Measurements from ENCODE around the gene MED16.
A peak's percentile ranks its signal among the peaks of the same experiment; 100 is the strongest.

Gene MED16

DNA sequence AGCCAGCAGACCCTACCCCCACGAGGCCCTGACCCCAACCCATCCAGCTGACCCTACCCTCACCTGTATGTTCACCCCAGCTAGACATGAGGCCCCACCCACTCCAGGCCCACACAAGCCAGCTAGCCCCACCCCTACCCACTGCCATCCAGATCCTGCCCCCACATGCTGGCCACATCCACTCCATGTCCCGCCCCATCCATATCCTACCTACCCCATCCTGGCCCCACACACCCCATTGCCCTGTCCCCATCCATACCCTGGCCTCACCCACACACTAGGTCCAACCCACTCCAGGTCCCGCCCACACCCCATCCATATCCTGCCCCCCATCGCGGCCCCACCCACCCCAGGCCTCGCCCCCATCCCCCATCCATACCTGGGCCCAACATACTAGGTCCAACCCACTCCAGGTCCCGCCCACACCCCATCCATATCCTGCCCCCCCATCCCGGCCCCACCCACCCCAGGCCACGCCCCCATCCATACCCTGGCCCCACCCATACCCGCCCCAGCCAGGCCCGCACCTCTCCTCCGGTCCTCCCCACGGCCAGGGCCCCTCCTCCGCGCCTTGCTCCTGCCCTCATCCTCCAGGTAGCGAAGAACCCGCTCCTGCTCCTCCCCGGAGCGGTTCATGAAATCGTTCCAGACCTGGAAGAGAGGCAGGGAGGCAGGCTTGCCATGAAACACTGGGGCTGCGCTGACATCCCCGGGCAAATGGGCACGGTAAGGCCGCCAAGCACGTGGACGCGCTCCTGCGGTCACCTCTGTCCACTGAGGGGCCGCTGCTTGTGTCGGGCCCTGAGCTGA is 7.5 kb upstream of the MED16 start:
- H3K79me1 ChIP-seq (replicated peaks; ENCODE audit: low read length, poor library complexity, severe bottlenecking), result peaks cover 30% of the 10 kb centered on the region
- H3K36me3 ChIP-seq (ENCODE audit: control insufficient read depth in 1 of 2, insufficient read depth in 2 of 2, low read depth in 1 of 2, low read length in 2 of 2), result peaks cover 26 to 69% of the 10 kb centered on the region in 2 experiments
- peaks cover 25% of the 10 kb centered on the region for H3K4me1 ChIP-seq (ENCODE audit: control insufficient read depth, insufficient read depth, low read depth, low read length)
- no peak overlapping the region for H3K23ac ChIP-seq (ENCODE audit: low read length in 2 of 2)
- no peak overlapping the region for H3K9ac ChIP-seq (ENCODE audit: low read length)
- 92% methylated on average over 25 of the region's 30 CpGs for WGBS
- H3K4me2 ChIP-seq (ENCODE audit: low read length, poor library complexity, severe bottlenecking), result no peak overlapping the region
- H3K4ac ChIP-seq (ENCODE audit: low read depth in 1 of 2, low read length in 2 of 2), result no peak overlapping the region
- H2AK5ac ChIP-seq (ENCODE audit: low read length, severe bottlenecking), result no peak overlapping the region
- H3K27ac ChIP-seq (ENCODE audit: low read length, poor library complexity, severe bottlenecking), result no peak overlapping the region
- no peaks in the 10 kb centered on the region for H3K27me3 ChIP-seq (ENCODE audit: control insufficient read depth in 1 of 2, insufficient read depth in 1 of 2, low read length in 2 of 2)
- no peak overlapping the region for H3K14ac ChIP-seq (ENCODE audit: low read length in 2 of 2)
- H3K4me3 ChIP-seq (ENCODE audit: insufficient read depth in 1 of 2, low read depth in 1 of 2, low read length in 2 of 2), result no peak overlapping the region
- H2BK15ac ChIP-seq (ENCODE audit: low read depth, poor library complexity, severe bottlenecking), result peak overlapping the region; percentile 90
- no peak overlapping the region for H2BK5ac ChIP-seq (ENCODE audit: low read depth, low read length, poor library complexity, severe bottlenecking)
- peak overlapping the region; percentile 64 for H4K8ac ChIP-seq (ENCODE audit: low read length)
- no peak overlapping the region for H2AFZ ChIP-seq (ENCODE audit: low read depth, low read length)
- no peak overlapping the region for H2BK12ac ChIP-seq (ENCODE audit: low read length in 2 of 2)
- no peaks in the 10 kb centered on the region for H3K9me3 ChIP-seq (ENCODE audit: control insufficient read depth, low read length)
- DNase-seq, result no peak
- no peak overlapping the region for H3K18ac ChIP-seq (ENCODE audit: low read depth in 1 of 2, low read length in 2 of 2)
- no peak overlapping the region for H4K91ac ChIP-seq (ENCODE audit: low read length)
- H2BK120ac ChIP-seq (ENCODE audit: low read depth, low read length), result no peak overlapping the region

- H3K79me1 ChIP-seq (replicated peaks; ENCODE audit: low read length, poor library complexity, severe bottlenecking), result peaks cover 31% of the 10 kb centered on the region
- 93% methylated on average over 15 of the region's 15 CpGs for WGBS
- H3K4me2 ChIP-seq (ENCODE audit: low read length, poor library complexity, severe bottlenecking), result no peak overlapping the region
- no peaks in the 10 kb centered on the region for H3K27me3 ChIP-seq (ENCODE audit: control insufficient read depth in 1 of 2, insufficient read depth in 1 of 2, low read length in 2 of 2)
- peaks cover 26% of the 10 kb centered on the region for H3K4me1 ChIP-seq (ENCODE audit: control insufficient read depth, insufficient read depth, low read depth, low read length)
- no peak overlapping the region for H3K4me3 ChIP-seq (ENCODE audit: insufficient read depth in 1 of 2, low read depth in 1 of 2, low read length in 2 of 2)
- no peak overlapping the region for H4K8ac ChIP-seq (ENCODE audit: low read length)
- H3K14ac ChIP-seq (ENCODE audit: low read length in 2 of 2), result no peak overlapping the region
- no peak overlapping the region for H2BK5ac ChIP-seq (ENCODE audit: low read depth, low read length, poor library complexity, severe bottlenecking)
- H3K27ac ChIP-seq (ENCODE audit: low read length, poor library complexity, severe bottlenecking), result no peak overlapping the region
- no peak overlapping the region for H2AFZ ChIP-seq (ENCODE audit: low read depth, low read length)
- H2AK5ac ChIP-seq (ENCODE audit: low read length, severe bottlenecking), result no peak overlapping the region
- no peak for DNase-seq
- no peaks in the 10 kb centered on the region for H3K9me3 ChIP-seq (ENCODE audit: control insufficient read depth, low read length)
- H4K91ac ChIP-seq (ENCODE audit: low read length), result no peak overlapping the region
- H3K36me3 ChIP-seq (ENCODE audit: control insufficient read depth in 1 of 2, insufficient read depth in 2 of 2, low read depth in 1 of 2, low read length in 2 of 2), result peaks cover 26 to 69% of the 10 kb centered on the region in 2 experiments
- H3K4ac ChIP-seq (ENCODE audit: low read depth in 1 of 2, low read length in 2 of 2), result no peak overlapping the region
- H3K23ac ChIP-seq (ENCODE audit: low read length in 2 of 2), result no peak overlapping the region
- no peak overlapping the region for H2BK120ac ChIP-seq (ENCODE audit: low read depth, low read length)
- no peak overlapping the region for H3K18ac ChIP-seq (ENCODE audit: low read depth in 1 of 2, low read length in 2 of 2)
- H3K9ac ChIP-seq (ENCODE audit: low read length), result no peak overlapping the region
- peak overlapping the region; percentile 15 for H2BK15ac ChIP-seq (ENCODE audit: low read depth, poor library complexity, severe bottlenecking)
- no peak overlapping the region for H2BK12ac ChIP-seq (ENCODE audit: low read length in 2 of 2)
These were observed 7.0 kb upstream of the MED16 start for GRCh38 chr19:900043-900301.

GRCh38 chr19:899336-900042 is 6.5 kb upstream of the MED16 start:
- WGBS, result 92% methylated on average over 32 of the region's 32 CpGs
- H2AK5ac ChIP-seq (ENCODE audit: low read length, severe bottlenecking), result no peak overlapping the region
- no peak overlapping the region for H4K91ac ChIP-seq (ENCODE audit: low read length)
- no peak overlapping the region for H2BK15ac ChIP-seq (ENCODE audit: low read depth, poor library complexity, severe bottlenecking)
- no peak overlapping the region for H3K4me2 ChIP-seq (ENCODE audit: low read length, poor library complexity, severe bottlenecking)
- no peak overlapping the region for H3K14ac ChIP-seq (ENCODE audit: low read length in 2 of 2)
- peaks cover 26% of the 10 kb centered on the region for H3K4me1 ChIP-seq (ENCODE audit: control insufficient read depth, insufficient read depth, low read depth, low read length)
- H3K79me1 ChIP-seq (replicated peaks; ENCODE audit: low read length, poor library complexity, severe bottlenecking), result peaks cover 31% of the 10 kb centered on the region
- no peak overlapping the region for H3K4ac ChIP-seq (ENCODE audit: low read depth in 1 of 2, low read length in 2 of 2)
- no peak overlapping the region for H2BK12ac ChIP-seq (ENCODE audit: low read length in 2 of 2)
- H4K8ac ChIP-seq (ENCODE audit: low read length), result no peak overlapping the region
- H3K4me3 ChIP-seq (ENCODE audit: insufficient read depth in 1 of 2, low read depth in 1 of 2, low read length in 2 of 2), result no peak overlapping the region
- H3K27ac ChIP-seq (ENCODE audit: low read length, poor library complexity, severe bottlenecking), result no peak overlapping the region
- no peak overlapping the region for H2BK5ac ChIP-seq (ENCODE audit: low read depth, low read length, poor library complexity, severe bottlenecking)
- H3K9ac ChIP-seq (ENCODE audit: low read length), result no peak overlapping the region
- peaks cover 26 to 69% of the 10 kb centered on the region in 2 experiments for H3K36me3 ChIP-seq (ENCODE audit: control insufficient read depth in 1 of 2, insufficient read depth in 2 of 2, low read depth in 1 of 2, low read length in 2 of 2)
- no peaks in the 10 kb centered on the region for H3K27me3 ChIP-seq (ENCODE audit: control insufficient read depth in 1 of 2, insufficient read depth in 1 of 2, low read length in 2 of 2)
- no peaks in the 10 kb centered on the region for H3K9me3 ChIP-seq (ENCODE audit: control insufficient read depth, low read length)
- H2BK120ac ChIP-seq (ENCODE audit: low read depth, low read length), result no peak overlapping the region
- no peak overlapping the region for H3K18ac ChIP-seq (ENCODE audit: low read depth in 1 of 2, low read length in 2 of 2)
- no peak overlapping the region for H3K23ac ChIP-seq (ENCODE audit: low read length in 2 of 2)
- no peak overlapping the region for H2AFZ ChIP-seq (ENCODE audit: low read depth, low read length)
- DNase-seq, result no peak

DNA sequence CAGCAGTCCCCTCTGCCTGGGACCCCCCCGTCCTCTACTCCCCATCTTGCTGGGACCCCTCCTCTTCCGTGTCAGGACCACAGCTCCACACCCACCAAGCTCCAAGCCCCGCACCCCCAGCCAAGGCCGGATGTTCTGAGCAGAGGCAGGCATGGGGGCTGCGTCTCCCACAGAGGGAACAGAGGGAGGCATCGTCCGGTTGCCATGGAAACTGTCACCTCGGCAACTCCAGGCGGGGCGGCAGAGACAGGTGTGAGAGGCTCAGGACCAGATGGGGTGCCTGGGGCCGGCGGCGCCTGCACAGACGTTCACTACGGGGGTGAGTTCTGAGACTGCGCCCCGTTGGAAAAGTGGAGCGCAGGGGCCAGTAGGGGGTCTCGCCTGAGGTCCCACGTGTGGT is 5.7 kb upstream of the MED16 start:
- H3K27ac ChIP-seq (ENCODE audit: low read length, poor library complexity, severe bottlenecking), result no peak overlapping the region
- no peak overlapping the region for H2BK5ac ChIP-seq (ENCODE audit: low read depth, low read length, poor library complexity, severe bottlenecking)
- no peak overlapping the region for H2AFZ ChIP-seq (ENCODE audit: low read depth, low read length)
- no peak for DNase-seq
- H2BK12ac ChIP-seq (ENCODE audit: low read length in 2 of 2), result no peak overlapping the region
- WGBS, result 89% methylated on average over 15 of the region's 20 CpGs
- peak overlapping the region; percentile 38 for H4K8ac ChIP-seq (ENCODE audit: low read length)
- H3K14ac ChIP-seq (ENCODE audit: low read length in 2 of 2), result no peak overlapping the region
- no peak overlapping the region for H3K9ac ChIP-seq (ENCODE audit: low read length)
- no peak overlapping the region for H3K4ac ChIP-seq (ENCODE audit: low read depth in 1 of 2, low read length in 2 of 2)
- no peaks in the 10 kb centered on the region for H3K27me3 ChIP-seq (ENCODE audit: control insufficient read depth in 1 of 2, insufficient read depth in 1 of 2, low read length in 2 of 2)
- H2BK120ac ChIP-seq (ENCODE audit: low read depth, low read length), result no peak overlapping the region
- H3K4me2 ChIP-seq (ENCODE audit: low read length, poor library complexity, severe bottlenecking), result no peak overlapping the region
- H4K91ac ChIP-seq (ENCODE audit: low read length), result no peak overlapping the region
- H2AK5ac ChIP-seq (ENCODE audit: low read length, severe bottlenecking), result no peak overlapping the region
- H3K36me3 ChIP-seq (ENCODE audit: control insufficient read depth in 1 of 2, insufficient read depth in 2 of 2, low read depth in 1 of 2, low read length in 2 of 2), result peaks cover 26 to 62% of the 10 kb centered on the region in 2 experiments
- no peak overlapping the region for H3K18ac ChIP-seq (ENCODE audit: low read depth in 1 of 2, low read length in 2 of 2)
- peaks cover 23% of the 10 kb centered on the region for H3K4me1 ChIP-seq (ENCODE audit: control insufficient read depth, insufficient read depth, low read depth, low read length)
- no peak overlapping the region for H2BK15ac ChIP-seq (ENCODE audit: low read depth, poor library complexity, severe bottlenecking)
- peaks cover 31% of the 10 kb centered on the region for H3K79me1 ChIP-seq (replicated peaks; ENCODE audit: low read length, poor library complexity, severe bottlenecking)
- H3K4me3 ChIP-seq (ENCODE audit: insufficient read depth in 1 of 2, low read depth in 1 of 2, low read length in 2 of 2), result no peak overlapping the region
- H3K9me3 ChIP-seq (ENCODE audit: control insufficient read depth, low read length), result no peaks in the 10 kb centered on the region
- H3K23ac ChIP-seq (ENCODE audit: low read length in 2 of 2), result no peak overlapping the region

All from mesenchymal stem cell (in vitro differentiated cells and primary cell).